Measurements from ENCODE around the gene SGIP1.

Gene SGIP1

GRCh38 chr1:66521721-66522365, 12.1 kb upstream of the SGIP1 start:
- Histone ChIP-seq H3K9me3 (replicated peaks; ENCODE audit: insufficient read depth, low read length) (no peaks in the 10 kb centered on the region), H3K4me2 (ENCODE audit: low read depth, low read length) (no peak overlapping the region), H3K79me2 (ENCODE audit: low read length) (no peaks in the 10 kb centered on the region), H3K27ac (ENCODE audit: low read length) (no peak overlapping the region), H4K20me1 (ENCODE audit: insufficient read depth, low read length) (no peaks in the 10 kb centered on the region), H3K9ac (ENCODE audit: low read length) (no peak overlapping the region), H3F3A (ENCODE audit: insufficient read depth, low read length) (no peaks in the 10 kb centered on the region), H3K9me2 (replicated peaks; ENCODE audit: insufficient read depth, low read length) (no peaks in the 10 kb centered on the region), H3K4me1 (ENCODE audit: low read length) (no peaks in the 10 kb centered on the region), H3K27me3 (replicated peaks; ENCODE audit: insufficient read depth, low read length) (no peaks in the 10 kb centered on the region), H2AFZ (ENCODE audit: low read length) (no peak overlapping the region), H3K36me3 (replicated peaks; ENCODE audit: insufficient read depth, low read length) (no peaks in the 10 kb centered on the region), H3K4me3 (ENCODE audit: low read length) (no peak overlapping the region)
- DNase-seq = no peak
- TF ChIP-seq EZH2 (optimal IDR thresholded peaks at IDR 0.05; ENCODE audit: low read depth, low read length) (no peak), CTCF (IDR thresholded peaks at IDR 0.05; ENCODE audit: low read length) (no peak), EZH2phosphoT487 (IDR thresholded peaks at IDR 0.05; ENCODE audit: low read length) (no peak)

GRCh38 chr1:66523562-66523961, 10.4 kb upstream of the SGIP1 start:
- TF ChIP-seq EZH2 (optimal IDR thresholded peaks at IDR 0.05; ENCODE audit: low read depth, low read length) (no peak), EZH2phosphoT487 (IDR thresholded peaks at IDR 0.05; ENCODE audit: low read length) (no peak), CTCF (IDR thresholded peaks at IDR 0.05; ENCODE audit: low read length) (no peak)
- Histone ChIP-seq H3K9me3 (replicated peaks; ENCODE audit: insufficient read depth, low read length) (no peaks in the 10 kb centered on the region), H3K9ac (ENCODE audit: low read length) (no peak overlapping the region), H3K27ac (ENCODE audit: low read length) (no peak overlapping the region), H3K4me1 (ENCODE audit: low read length) (no peaks in the 10 kb centered on the region), H2AFZ (ENCODE audit: low read length) (no peak overlapping the region), H3F3A (ENCODE audit: insufficient read depth, low read length) (no peaks in the 10 kb centered on the region), H3K27me3 (replicated peaks; ENCODE audit: insufficient read depth, low read length) (no peaks in the 10 kb centered on the region), H3K4me3 (ENCODE audit: low read length) (no peak overlapping the region), H3K4me2 (ENCODE audit: low read depth, low read length) (no peak overlapping the region), H3K79me2 (ENCODE audit: low read length) (no peaks in the 10 kb centered on the region), H3K9me2 (replicated peaks; ENCODE audit: insufficient read depth, low read length) (no peaks in the 10 kb centered on the region), H3K36me3 (replicated peaks; ENCODE audit: insufficient read depth, low read length) (no peaks in the 10 kb centered on the region), H4K20me1 (ENCODE audit: insufficient read depth, low read length) (no peaks in the 10 kb centered on the region)
- DNase-seq = no peak

GRCh38 chr1:66525086-66525485, 8.9 kb upstream of the SGIP1 start:
- TF ChIP-seq EZH2phosphoT487 (IDR thresholded peaks at IDR 0.05; ENCODE audit: low read length) (no peak), EZH2 (optimal IDR thresholded peaks at IDR 0.05; ENCODE audit: low read depth, low read length) (no peak), CTCF (IDR thresholded peaks at IDR 0.05; ENCODE audit: low read length) (no peak)
- Histone ChIP-seq H3K9me3 (replicated peaks; ENCODE audit: insufficient read depth, low read length) (no peaks in the 10 kb centered on the region), H3F3A (ENCODE audit: insufficient read depth, low read length) (no peaks in the 10 kb centered on the region), H3K4me3 (ENCODE audit: low read length) (no peak overlapping the region), H3K9ac (ENCODE audit: low read length) (no peak overlapping the region), H3K79me2 (ENCODE audit: low read length) (no peaks in the 10 kb centered on the region), H3K4me1 (ENCODE audit: low read length) (no peaks in the 10 kb centered on the region), H3K9me2 (replicated peaks; ENCODE audit: insufficient read depth, low read length) (no peaks in the 10 kb centered on the region), H3K36me3 (replicated peaks; ENCODE audit: insufficient read depth, low read length) (no peaks in the 10 kb centered on the region), H3K4me2 (ENCODE audit: low read depth, low read length) (no peak overlapping the region), H2AFZ (ENCODE audit: low read length) (no peak overlapping the region), H3K27ac (ENCODE audit: low read length) (no peak overlapping the region), H3K27me3 (replicated peaks; ENCODE audit: insufficient read depth, low read length) (no peaks in the 10 kb centered on the region), H4K20me1 (ENCODE audit: insufficient read depth, low read length) (no peaks in the 10 kb centered on the region)
- DNase-seq = no peak
